Cerebellar nuclear complex (tissue), 1 donor: ENCODE results near the gene GRIA1.

Source experiments
- DNase-seq, 2 experiments: peaks; one replicate each; lab custom pipeline; 2025; lab: John Stamatoyannopoulos, UW

GRIA1 gene

GRCh38 chr5:153546566-153546965 lies 56.1 kb downstream of the GRIA1 start:
- no peak for DNase-seq

GRCh38 chr5:153551537-153552079 lies 61.1 kb downstream of the GRIA1 start:
- no peak for DNase-seq

DNA sequence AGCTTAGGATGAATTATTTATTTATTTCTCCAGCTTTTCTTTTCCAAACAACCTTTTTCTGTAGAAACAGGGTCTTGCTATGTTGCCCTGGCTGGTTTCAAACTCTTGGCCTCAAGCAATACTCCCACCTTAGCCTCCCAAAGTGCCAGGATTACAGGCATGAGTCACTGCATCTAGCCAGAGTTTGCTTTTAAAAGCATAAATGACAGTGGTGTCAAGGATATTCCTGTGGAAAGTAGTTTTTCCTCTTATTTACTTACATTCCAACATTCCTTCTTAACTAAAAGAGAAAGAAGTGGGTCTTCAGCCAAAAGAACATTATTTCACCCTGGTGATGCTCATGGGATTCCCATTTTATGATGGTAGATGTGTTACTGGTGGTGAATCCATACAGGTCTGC lies 62.4 kb downstream of the GRIA1 start:
- DNase-seq, result no peak

GRCh38 chr5:153555420-153556114 lies 65.1 kb downstream of the GRIA1 start:
- no peak for DNase-seq

GRCh38 chr5:153558957-153559356 lies 68.5 kb downstream of the GRIA1 start:
- no peak for DNase-seq

DNA sequence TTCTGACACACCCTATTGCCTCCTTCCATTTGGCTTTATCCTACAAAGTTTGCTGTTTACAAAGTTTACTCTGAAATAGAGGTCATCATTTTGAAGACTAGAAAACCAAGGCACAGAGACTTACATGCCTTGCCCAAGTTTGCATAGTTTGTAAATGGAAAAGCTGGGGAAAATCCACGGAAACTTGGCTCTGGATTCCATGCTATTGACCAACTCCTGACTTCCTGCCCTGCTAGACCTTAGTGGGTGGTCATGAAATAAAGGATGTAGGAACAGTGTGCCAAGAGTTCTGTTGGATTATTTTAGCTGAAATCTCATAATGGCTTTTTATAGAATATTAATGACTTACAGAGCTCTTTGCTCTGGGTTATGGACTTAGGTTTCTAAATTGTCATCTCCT lies 69.5 kb downstream of the GRIA1 start:
- no peak for DNase-seq

- DNase-seq, result no peak
Measured at GRCh38 chr5:153562189-153562588, 71.7 kb downstream of the GRIA1 start.

- no peak for DNase-seq
Measured at GRCh38 chr5:153565822-153566221, 75.4 kb downstream of the GRIA1 start.

DNA sequence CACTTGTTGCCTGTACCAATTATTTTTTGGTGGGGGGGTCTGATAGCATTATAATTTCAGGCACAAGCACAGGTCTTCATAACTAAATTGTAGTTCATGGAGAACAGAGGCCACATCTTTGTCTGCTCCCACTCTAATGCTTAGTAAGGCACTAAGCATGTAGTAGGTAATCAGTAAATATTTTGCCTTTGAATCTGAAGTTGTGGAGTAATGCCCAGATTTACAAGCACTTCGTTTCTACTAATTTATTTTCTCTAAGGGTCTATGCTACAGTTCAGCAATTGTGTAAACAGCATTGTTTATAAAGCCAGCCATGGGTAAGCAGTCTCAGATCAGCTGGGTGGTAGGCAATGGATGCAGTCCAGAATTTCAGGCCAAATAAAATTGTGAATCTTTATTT lies 78.6 kb downstream of the GRIA1 start:
- DNase-seq, result no peak

GRCh38 chr5:153571162-153571561 lies 80.7 kb downstream of the GRIA1 start:
- DNase-seq, result no peak

- DNase-seq, result no peak
Measured at GRCh38 chr5:153572411-153573145, 82.1 kb downstream of the GRIA1 start.

DNA sequence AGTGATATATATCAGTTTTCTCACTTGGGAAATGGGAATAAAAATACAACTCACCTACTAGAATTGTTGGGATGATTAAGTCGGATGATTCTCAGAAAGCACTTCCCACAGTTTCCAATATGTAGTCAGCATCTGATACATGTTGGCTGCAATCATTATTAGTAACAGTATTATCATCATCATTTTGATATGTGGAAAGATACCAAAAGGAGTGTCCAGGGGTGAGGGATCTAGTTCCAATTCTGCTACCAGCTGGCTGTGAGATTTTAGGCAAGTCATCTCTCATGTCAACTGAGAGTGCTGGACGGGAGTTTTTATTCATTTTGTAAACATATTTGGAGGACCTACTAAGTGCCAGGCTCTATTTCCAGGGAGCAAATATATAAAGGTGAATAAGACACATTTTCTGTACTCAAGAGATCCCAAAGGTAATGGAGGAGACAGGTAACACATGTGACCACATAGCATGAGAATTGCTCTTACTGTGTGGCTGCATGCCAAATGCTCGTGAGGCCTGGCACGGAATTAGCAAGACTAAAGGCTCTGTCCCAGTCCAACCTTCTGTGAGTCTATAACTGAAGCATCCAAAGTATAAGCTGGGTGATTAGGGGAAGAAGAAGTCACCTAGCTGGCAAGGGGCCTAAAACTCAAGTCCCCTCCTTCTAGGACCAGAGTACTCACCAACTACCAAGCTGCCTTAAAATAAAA lies 83.0 kb downstream of the GRIA1 start:
- no peak for DNase-seq

GRCh38 chr5:153584126-153584959 lies 93.9 kb downstream of the GRIA1 start:
- no peak for DNase-seq

DNA sequence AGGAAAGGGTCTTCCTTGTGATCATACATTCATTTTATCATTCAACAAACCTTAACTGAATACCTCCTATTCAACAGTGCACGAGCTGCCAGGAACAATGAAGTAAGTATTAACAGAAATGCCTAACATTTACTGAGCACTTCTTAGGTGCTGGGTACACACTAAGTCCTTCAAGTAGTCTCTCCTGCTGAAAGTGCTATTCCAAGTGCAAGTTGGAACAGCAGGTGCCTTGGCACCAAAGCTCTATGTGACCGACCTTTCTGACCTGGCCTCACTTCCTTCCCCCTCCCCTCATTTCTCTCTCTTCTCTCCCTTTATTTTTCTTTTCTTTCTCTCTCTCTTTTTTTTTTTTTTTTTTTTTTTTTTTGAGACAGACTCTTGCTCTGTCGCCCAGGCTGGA lies 94.5 kb downstream of the GRIA1 start:
- DNase-seq, result no peak

- no peak for DNase-seq
Measured at GRCh38 chr5:153585622-153586277, 95.3 kb downstream of the GRIA1 start.

DNA sequence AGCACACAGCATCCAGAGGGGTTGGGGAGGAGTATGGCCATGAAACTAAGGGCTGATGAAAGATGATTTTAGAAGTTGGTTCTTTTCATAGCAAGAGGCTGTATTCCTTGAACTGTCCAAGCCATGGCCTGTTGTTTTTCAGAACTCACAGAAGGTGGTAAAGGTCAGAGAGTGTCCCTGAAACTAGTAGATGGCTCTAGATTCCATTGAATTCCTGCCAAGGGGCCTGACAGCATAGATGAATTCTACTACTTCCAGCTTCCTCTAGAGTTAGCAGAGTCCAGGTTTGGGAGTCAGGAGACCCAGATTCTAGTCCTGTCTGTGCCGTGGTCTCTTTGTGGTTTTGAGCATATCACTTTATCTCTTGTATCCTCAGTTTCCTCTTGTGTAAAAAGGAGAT lies 101.6 kb downstream of the GRIA1 start:
- DNase-seq, result no peak

GRCh38 chr5:153594785-153595184 lies 104.3 kb downstream of the GRIA1 start:
- no peak for DNase-seq

DNA sequence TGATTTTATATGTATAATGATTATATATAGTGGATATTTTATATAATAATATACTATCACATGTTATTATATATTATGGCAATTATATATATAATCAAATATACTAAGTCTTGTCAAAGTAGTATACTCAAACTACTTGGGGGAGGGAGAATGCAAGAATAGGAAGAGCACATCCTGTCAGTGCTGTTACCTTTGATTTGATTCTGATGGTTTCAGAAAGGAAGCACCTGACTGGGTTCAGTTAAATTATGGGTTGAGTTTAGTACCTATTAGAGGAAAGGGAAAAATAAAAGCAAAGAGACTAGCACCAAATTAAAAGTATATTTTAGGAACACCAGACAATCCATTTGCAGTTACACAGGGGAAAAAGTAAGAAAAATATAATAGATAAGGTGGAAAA lies 107.6 kb downstream of the GRIA1 start:
- no peak for DNase-seq

DNA sequence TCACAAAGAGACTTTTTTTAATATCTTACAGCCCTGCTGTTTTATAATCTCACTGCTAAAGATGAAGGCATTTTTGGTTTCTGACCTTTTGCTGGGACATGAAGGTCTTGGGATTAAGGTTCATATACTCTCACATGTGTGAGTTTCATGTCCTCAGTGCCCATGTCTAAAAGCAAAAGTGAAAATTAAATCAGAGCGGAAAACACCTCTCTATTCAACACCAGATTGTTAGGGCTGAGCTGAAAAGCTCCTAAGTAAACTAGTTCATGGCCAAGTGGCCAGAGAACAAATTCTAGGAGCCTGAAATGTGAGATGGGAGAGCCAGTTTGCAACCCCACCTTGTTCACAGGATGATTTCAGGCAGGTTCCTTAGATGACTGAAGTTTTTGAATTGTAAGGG lies 110.9 kb downstream of the GRIA1 start:
- no peak for DNase-seq

DNA sequence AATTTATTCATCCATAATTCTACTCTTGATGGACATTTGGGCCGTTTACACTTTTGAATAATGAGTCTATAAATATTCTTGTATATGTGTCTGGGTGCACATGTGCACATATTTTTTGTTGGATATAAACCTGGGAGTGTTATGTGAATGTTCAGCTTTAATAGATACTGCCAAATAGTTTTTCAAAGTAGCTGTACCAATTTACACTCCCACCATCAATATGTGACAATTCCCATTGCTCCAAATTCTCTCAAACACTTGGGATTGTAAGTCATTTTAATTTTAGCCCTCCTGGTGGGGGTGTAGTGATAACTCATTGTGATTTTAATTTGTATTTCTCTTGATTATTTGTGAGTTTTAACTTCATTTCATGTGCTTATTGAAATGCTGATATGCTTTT lies 114.9 kb downstream of the GRIA1 start:
- DNase-seq, result no peak

DNA sequence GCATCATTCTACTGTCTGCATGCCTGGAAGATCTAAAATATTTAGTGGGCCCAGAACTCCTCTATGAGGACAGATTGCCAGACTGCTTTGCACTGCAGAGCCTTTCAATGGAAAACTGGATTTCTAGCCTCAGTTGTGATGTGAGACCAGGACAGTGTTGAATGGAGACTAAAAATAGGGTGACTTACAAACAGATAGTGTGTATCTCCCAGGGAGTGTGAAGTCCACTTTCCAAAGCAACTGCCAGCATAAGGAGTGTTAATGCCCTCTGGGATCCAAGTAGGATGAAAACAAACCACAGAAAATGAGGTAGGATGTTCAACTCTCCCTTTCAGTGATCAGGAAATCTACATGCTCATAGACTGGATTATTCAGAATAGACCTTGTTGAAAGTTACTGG lies 119.5 kb downstream of the GRIA1 start:
- DNase-seq, result no peak
